Measurements from ENCODE around the gene PCSK6. TPM values are rescaled to one million over a fixed set of nuclear protein-coding genes. Genes with fewer than 3 reads are reported as not detected.
A peak's percentile ranks its signal among the peaks of the same experiment; 100 is the strongest.

PCSK6 gene
- total RNA-seq, 1 donor from 2014 or later = 2.5 TPM

DNA sequence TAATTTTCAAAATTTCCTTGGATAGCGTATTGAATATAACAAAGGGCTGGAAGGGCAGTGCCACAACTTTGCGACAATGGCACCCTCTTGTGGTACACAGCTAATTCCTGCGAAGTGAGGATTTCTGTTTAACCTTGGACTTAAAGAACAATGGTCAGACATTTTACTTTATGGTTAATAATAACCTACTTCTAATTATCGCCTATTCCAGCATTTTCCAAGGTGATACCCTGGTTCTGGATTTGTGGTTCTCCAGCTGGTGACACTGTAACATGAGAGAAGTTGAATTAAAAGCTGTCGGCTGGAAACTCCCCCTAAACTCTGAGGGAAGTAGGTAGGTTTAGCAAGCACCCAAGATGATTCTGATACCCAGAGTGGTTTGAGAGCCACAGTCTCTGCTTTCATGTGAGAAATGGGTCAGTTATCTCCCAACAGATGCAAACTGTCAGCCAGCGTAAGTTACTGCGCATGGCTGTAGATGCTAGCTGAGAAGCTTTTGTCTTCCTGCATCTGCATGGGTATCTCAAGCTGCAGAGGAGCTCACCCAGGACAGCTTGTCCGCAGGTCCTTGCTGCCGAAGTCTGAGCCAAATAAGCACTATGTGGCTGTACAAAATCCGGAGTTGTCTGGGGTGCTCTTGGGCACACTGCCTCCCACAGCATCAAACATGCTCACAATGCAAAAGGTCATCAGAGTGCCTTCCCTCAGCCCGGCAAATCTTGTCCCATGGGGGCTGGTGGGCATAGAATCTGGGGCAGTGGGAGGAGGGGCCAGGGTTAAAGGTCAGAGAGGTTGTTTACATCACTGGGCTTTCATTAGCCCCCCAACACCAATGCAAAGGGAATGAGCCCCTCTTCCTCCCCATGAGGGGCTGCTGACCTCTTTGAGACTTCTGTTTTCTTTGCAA lies 231.0 kb downstream of the PCSK6 start:
- peak; percentile 73 for DNase-seq (ENCODE audit: low read depth)

DNA sequence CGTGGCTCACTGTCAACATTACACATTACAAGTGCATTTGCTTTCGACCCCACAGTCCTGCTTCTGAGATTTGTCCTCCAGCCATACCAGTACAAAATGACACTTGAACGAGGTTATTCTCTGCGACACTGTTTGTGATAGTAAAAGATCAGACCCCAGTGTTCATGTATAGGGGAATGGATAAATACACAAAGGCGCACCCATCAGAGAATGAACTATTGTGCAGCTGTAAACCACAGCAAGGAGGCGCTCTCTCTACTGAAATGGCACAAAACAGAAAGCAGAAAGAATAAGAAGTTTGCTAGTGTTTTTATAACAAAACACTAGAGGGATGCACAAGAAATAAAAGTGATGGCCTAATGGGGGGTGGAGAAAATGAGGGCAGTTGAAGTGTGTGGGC lies 232.8 kb downstream of the PCSK6 start:
- no peak for DNase-seq (ENCODE audit: low read depth)

DNA sequence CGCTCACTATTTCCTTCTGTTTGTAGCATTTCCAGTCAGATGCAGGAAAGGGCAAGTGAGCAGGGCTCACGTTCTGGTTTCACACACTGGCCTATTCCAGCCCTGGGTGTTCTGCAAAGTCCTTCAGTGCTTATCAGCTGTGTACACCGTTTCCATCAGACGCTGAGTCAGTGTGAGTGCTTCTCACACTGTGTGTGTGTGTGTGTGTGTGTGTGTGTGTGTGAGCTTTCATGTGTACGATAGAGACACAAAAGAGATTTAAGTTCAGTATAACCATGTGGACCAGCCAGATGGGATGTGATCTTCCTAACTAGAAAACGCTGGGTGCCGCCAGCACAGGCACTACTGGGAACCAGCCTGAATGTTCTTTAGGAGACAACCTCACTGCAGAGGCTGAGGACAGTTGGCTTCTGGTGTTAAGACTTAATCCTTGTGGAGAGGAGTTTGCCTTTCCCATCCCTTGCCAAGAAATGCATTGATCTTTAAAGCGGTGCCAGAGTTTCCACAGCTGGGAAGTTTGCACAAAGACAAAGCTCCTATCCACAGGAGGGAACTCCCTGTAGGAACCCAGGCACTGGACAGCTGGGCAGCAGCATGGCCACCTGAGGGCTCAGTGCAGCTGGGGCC lies 233.8 kb downstream of the PCSK6 start:
- DNase-seq (ENCODE audit: low read depth) = no peak

DNA sequence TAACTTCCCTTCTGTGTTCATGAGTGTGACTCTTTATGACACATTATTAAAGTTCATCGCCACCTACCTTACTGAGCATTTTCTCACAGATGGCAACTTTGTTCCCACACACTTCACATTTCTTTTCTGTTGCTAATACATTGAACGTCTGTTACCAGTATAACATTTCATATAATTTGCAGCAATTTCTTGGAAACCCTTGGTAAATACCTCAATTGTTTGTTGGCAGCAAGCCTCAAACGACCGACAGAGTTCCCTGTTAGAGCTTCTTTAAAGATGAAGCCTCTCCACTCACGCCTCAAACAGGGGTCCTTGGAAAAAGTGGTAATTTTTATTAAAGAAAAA lies 234.5 kb downstream of the PCSK6 start:
- DNase-seq (ENCODE audit: low read depth) = no peak

DNA sequence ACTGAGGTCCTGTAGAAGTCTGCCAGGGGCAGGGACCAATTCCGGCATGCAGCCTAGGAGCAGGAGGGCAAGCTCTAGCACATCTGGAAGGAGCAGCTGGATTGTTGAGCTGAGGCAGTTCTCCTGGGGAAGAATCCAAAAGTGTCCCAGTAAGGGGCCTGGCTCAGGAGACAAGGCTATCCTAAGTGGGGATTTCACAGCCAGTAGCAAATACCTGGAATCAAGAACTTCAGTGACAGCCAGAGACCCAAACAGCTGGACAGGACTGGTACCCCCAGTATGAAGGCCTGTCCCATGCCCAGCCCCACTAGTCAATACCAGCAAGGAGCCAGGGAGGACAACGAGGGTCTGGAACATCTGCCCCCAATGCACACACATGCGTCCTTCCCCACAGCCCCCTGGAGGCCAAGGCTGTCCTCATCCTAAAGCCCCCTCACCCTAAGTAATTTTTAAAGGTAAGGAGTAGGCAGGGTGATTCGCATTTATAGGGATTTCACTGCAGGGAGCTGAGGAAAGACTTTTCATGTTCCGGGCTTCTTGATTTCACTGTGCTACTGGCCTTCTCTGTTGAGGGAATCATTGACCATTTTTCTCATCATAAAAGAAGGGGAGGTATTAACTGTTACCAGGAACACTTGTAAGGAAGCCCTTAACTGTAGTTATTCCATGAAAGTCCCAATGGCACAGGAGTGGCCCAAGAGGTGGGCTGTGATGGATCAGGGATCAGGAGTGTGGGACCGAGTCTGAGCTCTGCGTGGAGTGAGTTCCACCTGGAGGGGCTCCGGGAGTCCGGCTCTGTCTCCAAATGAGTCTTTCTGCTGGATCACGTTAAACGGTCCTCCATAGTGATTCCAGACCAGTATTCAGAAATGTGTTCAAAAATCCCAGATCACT lies 235.1 kb downstream of the PCSK6 start:
- no peak for DNase-seq (ENCODE audit: low read depth)

Other genes with a start within 250 kb of the PCSK6 start
- 14.1 and 15.2 TPM in 2 replicates for gene CHSY1, start 237.7 kb downstream of the PCSK6 start, total RNA-seq
- gene SELENOS, start 212.2 kb downstream of the PCSK6 start, total RNA-seq = 65.6 and 68.0 TPM in 2 replicates
- gene SNRPA1, start 194.5 kb downstream of the PCSK6 start, total RNA-seq = 15.4 and 19.6 TPM in 2 replicates
- gene TM2D3, start 162.7 kb upstream of the PCSK6 start, total RNA-seq = 39.4 and 51.5 TPM in 2 replicates
- gene TARS3, start 234.8 kb upstream of the PCSK6 start, total RNA-seq = 26.2 and 48.0 TPM in 2 replicates

Measured in myocyte (in vitro differentiated cells).